ENCODE results near the gene CNFN.

GRCh38 chr19:42352301-42353259 lies 37.5 kb downstream of the CNFN start:
- no peak for TF ChIP-seq CTCF (conservative IDR thresholded peaks at IDR 0.05 in 1 of 2, IDR thresholded peaks at IDR 0.05 in 1 of 2; ENCODE audit: low read depth in 1 of 2, low read length in 2 of 2)
- TF ChIP-seq EZH2 (IDR thresholded peaks at IDR 0.05; ENCODE audit: low read length, missing control alignments) = no peak

All from fibroblast of lung (primary cell).